Naive thymus-derived CD8-positive, alpha-beta T cell (primary cell): Measurements from ENCODE around the gene ACBD6. TPM values are rescaled to one million over a fixed set of nuclear protein-coding genes. Genes with fewer than 3 reads are reported as not detected.
"Not testable (repeated sequence)": the region's sequence is repeated elsewhere in the genome, so short reads cannot be mapped to it uniquely, and the experiment has no call there.

Source experiments
- ATAC-seq, 2 donors: fragments of 150-1000 bp; cut with Tn5 transposase in 1 of 2; sonication (Bioruptor Pico), chemical (Tn5 transposase) in 1 of 2; 1 replicate in 1 of 2; 2 replicates in 1 of 2; pipeline ENCODE4 v1.10.0; 2021; ENCODE audit warnings: mild to moderate bottlenecking in 2 of 2, moderate library complexity in 2 of 2
- POLR2A ChIA-PET: fragments of 350-600 bp; sonication (Branson Sonifier 250); formaldehyde crosslinking; loops from one replicate; lab custom pipeline; 2021; ENCODE audit warnings: antibody characterized with exemption; lab: Charles Lee
- DNase-seq, 10 donors: peaks; one replicate each; pipeline versions ENCODE4 v3.0.0 to v3.0.0-alpha.2; 2020 to 2022
- H3K27ac Mint-ChIP-seq, 10 donors: one replicate each; pipeline ENCODE4 v1.8.0; 2020 to 2022; ENCODE audit warnings: mild to moderate bottlenecking in 10 of 10, mixed read lengths in 10 of 10, moderate library complexity in 4 of 10, inconsistent platforms in 1 of 10
- H3K27me3 Mint-ChIP-seq, 5 donors: one replicate each; pipeline ENCODE4 v1.8.0; 2021 to 2022; ENCODE audit warnings: mixed read lengths in 5 of 5
- H3K36me3 Mint-ChIP-seq, 3 donors: one replicate each; pipeline ENCODE4 v1.8.0; 2020 to 2022; ENCODE audit warnings: mixed read lengths in 3 of 3, mild to moderate bottlenecking in 2 of 3, inconsistent platforms in 1 of 3
- H3K4me1 Mint-ChIP-seq, 4 donors: one replicate each; pipeline ENCODE4 v1.8.0; 2021 to 2022; ENCODE audit warnings: mixed read lengths in 4 of 4
- H3K4me3 Mint-ChIP-seq, 10 donors: one replicate each; pipeline ENCODE4 v1.8.0; 2020 to 2022; ENCODE audit warnings: mild to moderate bottlenecking in 10 of 10, mixed read lengths in 10 of 10, moderate library complexity in 6 of 10, inconsistent platforms in 1 of 10
- H3K9me3 Mint-ChIP-seq, 9 donors: one replicate each; pipeline ENCODE4 v1.8.0; 2020 to 2022; ENCODE audit warnings: mixed read lengths in 9 of 9, mild to moderate bottlenecking in 3 of 9, inconsistent platforms in 1 of 9, moderate library complexity in 1 of 9
- polyA plus RNA-seq, 3 donors: library from polyadenylated mRNA; unstranded; fragments of 300-500 nt; fragmentation: Illumina TruSeq; gene quantifications; one replicate each; pipeline ENCODE4 v1.2.3, GENCODE V29; 2021
- total RNA-seq, 8 experiments: library from RNA in 2 of 8; stranded (reverse) in 2 of 8; gene quantifications; one replicate each; pipeline ENCODE4 v1.2.3 and lab custom pipeline; 2021 to 2026

ACBD6 gene
- total and polyA plus RNA-seq, 5 experiments from 2014 or later: 45.8 to 63.6 (median 46.4) TPM

GRCh38 chr1:180425952-180426351 lies 76.4 kb downstream of the ACBD6 start:
- peaks cover 0 to 19% (median 6%) of the 10 kb centered on the region in 9 donors for H3K9me3 Mint-ChIP-seq
- no peak for DNase-seq
- peaks cover 11 to 27% (median 13%) of the 10 kb centered on the region in 4 donors for H3K4me1 Mint-ChIP-seq
- no peak overlapping the region for H3K4me3 Mint-ChIP-seq
- POLR2A ChIA-PET: no interaction called here
- no peak for ATAC-seq
- no peak overlapping the region for H3K27ac Mint-ChIP-seq
- H3K36me3 Mint-ChIP-seq: peaks cover 29 to 47% (median 46%) of the 10 kb centered on the region in 3 donors
- H3K27me3 Mint-ChIP-seq: no peaks in the 10 kb centered on the region

DNA sequence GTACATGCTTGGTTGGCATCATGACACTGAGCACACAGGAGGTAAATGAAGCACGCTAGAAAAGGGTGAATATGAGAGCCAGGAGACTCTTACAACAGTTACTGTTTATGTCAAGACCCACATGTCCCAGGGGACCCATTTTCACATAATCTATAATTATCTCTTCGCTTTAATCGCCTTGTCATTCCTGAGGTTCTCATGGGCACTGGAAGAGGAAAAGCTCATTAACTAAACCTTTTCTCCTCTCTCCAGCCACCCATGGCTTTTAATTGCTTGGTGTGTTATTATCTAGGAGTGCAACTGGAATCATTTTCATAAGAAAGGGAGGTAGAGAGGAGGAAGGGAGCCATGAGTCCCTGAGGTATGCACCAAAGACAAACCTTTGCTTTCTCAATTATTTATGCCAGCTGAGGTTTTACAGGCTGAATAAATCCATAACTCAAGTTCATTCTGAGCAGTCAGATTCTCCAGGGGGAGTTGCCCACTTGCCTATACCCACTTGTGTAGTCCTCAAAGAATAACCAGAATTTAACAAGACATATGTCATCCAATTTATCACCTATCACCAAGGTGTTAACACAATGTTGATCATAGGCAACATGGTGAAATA lies 77.4 kb downstream of the ACBD6 start:
- POLR2A ChIA-PET: no interaction called here
- H3K36me3 Mint-ChIP-seq: peaks cover 34 to 51% (median 49%) of the 10 kb centered on the region in 3 donors
- DNase-seq: no peak
- peaks cover 0 to 26% (median 10%) of the 10 kb centered on the region in 9 donors for H3K9me3 Mint-ChIP-seq
- H3K4me3 Mint-ChIP-seq: no peak overlapping the region
- H3K4me1 Mint-ChIP-seq: peaks cover 11 to 27% (median 15%) of the 10 kb centered on the region in 4 donors
- no peak overlapping the region for H3K27ac Mint-ChIP-seq
- no peak for ATAC-seq
- no peaks in the 10 kb centered on the region for H3K27me3 Mint-ChIP-seq

DNA sequence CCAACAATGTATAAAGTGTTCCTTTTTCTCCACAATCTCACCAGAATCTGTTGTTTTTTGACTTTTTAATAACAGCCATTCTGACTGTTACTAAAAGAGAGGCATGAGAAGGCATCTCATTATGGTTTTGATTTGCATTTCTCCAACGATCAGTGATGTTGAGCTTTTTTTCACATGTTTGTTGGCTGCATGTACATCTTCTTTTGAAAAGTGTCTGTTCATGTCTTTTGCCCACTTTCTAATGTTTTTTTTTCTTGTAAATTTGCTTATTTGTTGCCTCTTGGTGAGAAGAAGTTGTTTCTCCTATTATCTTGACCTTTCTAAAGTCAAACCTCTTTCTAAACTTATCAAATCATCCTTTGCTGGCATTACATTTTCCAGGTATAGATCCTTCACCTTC lies 80.8 kb downstream of the ACBD6 start:
- H3K4me1 Mint-ChIP-seq: peaks cover 4 to 16% (median 11%) of the 10 kb centered on the region in 4 donors
- H3K4me3 Mint-ChIP-seq: no peak overlapping the region
- peaks cover 37 to 56% (median 45%) of the 10 kb centered on the region in 3 donors for H3K36me3 Mint-ChIP-seq
- H3K27me3 Mint-ChIP-seq: no peaks in the 10 kb centered on the region
- no peak for DNase-seq
- peaks cover 2 to 38% (median 12%) of the 10 kb centered on the region in 9 donors for H3K9me3 Mint-ChIP-seq
- H3K27ac Mint-ChIP-seq: no peak overlapping the region
- no peak for ATAC-seq
- POLR2A ChIA-PET: no interaction called here

DNA sequence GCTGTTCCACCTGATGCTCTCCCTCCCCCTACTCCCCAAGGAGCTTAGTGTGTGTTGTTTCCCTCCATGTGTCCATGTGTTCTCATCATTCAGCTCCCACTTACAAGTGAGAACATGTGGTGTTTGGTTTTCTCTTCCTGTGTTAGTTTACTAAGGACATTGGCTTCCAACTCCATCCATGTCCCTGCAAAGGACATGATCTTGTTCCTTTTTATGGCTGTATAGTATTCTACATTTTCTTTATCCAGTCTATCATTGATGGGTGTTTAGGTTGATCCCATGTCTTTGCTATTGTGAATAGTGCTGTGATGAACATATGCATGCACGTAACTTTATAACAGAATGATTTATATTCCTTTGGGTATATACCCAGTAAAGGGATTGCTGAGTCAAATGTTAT lies 81.2 kb downstream of the ACBD6 start:
- POLR2A ChIA-PET, H3K27ac Mint-ChIP-seq, ATAC-seq, H3K27me3 Mint-ChIP-seq, H3K4me3 Mint-ChIP-seq, DNase-seq: not testable (repeated sequence)
- H3K9me3 Mint-ChIP-seq: peaks cover 7 to 43% (median 15%) of the 10 kb centered on the region in 9 donors
- peaks cover 2 to 14% (median 9%) of the 10 kb centered on the region in 4 donors for H3K4me1 Mint-ChIP-seq
- peaks cover 42 to 59% (median 43%) of the 10 kb centered on the region in 3 donors for H3K36me3 Mint-ChIP-seq

- peaks cover 0 to 7% (median 0%) of the 10 kb centered on the region in 4 donors for H3K4me1 Mint-ChIP-seq
- POLR2A ChIA-PET: no interaction called here
- H3K9me3 Mint-ChIP-seq: peaks cover 6 to 32% (median 10%) of the 10 kb centered on the region in 9 donors
- H3K27me3 Mint-ChIP-seq: no peaks in the 10 kb centered on the region
- DNase-seq (no peak), ATAC-seq (no peak)
- no peak overlapping the region for H3K27ac Mint-ChIP-seq
- peaks cover 38 to 65% (median 46%) of the 10 kb centered on the region in 3 donors for H3K36me3 Mint-ChIP-seq
- no peak overlapping the region for H3K4me3 Mint-ChIP-seq
Observed at GRCh38 chr1:180415985-180416633, 86.3 kb downstream of the ACBD6 start.

DNA sequence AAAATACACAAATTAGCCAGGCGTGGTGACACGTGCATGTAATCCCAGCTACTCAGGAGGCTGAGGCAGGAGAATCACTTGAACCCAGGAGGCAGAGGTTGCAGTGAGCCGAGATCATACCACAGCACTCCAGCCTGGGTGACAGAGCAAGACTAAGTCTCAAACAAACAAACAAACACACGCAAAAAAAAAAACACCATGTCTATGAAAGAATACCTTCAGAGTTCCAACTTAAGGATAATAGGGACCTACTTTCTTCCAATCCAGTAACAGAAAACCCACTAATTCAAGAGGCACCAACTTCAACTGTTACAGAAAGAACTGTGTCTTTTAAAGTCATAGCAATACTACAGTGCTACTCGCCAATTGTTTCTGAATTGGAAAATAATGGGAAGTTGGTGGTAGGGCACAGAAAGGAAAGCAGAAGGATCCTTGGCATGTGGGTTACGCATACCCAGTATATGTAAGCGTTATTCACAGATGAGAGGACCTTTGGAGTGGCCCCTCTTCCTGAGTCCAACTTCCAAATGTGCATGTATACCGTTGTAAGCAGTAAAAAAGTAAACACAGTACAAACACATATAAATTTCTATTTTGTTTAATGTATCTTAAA lies 87.0 kb downstream of the ACBD6 start:
- no peak for DNase-seq
- H3K36me3 Mint-ChIP-seq: peaks cover 36 to 65% (median 45%) of the 10 kb centered on the region in 3 donors
- H3K9me3 Mint-ChIP-seq: peaks cover 5 to 27% (median 8%) of the 10 kb centered on the region in 9 donors
- ATAC-seq: no peak
- POLR2A ChIA-PET: no interaction called here
- H3K27me3 Mint-ChIP-seq: no peaks in the 10 kb centered on the region
- no peak overlapping the region for H3K4me3 Mint-ChIP-seq
- H3K4me1 Mint-ChIP-seq: peaks cover 0 to 5% (median 1%) of the 10 kb centered on the region in 4 donors
- no peak overlapping the region for H3K27ac Mint-ChIP-seq

DNA sequence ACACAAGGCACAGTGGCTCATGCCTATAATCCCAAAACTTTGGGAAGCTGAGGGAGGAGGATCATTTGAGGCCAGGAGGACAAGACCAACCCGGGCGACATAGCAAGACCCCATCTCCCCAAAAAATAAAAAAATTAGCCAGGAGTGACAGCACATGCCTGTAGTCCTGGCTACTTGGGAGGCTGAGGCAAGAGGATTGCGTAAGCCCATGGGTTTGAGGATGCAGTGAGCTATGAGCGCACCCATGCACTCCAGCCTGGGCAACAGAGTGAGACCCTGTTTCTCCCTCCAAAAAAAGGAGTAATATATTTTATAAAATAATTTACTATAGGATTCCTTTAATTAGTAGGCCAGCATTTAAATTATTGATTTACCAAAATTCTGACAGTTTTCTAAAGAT lies 89.8 kb downstream of the ACBD6 start:
- H3K4me1 Mint-ChIP-seq: peaks cover 0 to 5% (median 3%) of the 10 kb centered on the region in 4 donors
- DNase-seq (no peak), ATAC-seq (no peak)
- H3K36me3 Mint-ChIP-seq: peaks cover 33 to 63% (median 47%) of the 10 kb centered on the region in 3 donors
- no peak overlapping the region for H3K4me3 Mint-ChIP-seq
- H3K9me3 Mint-ChIP-seq: peaks cover 3 to 19% (median 8%) of the 10 kb centered on the region in 9 donors
- no peak overlapping the region for H3K27ac Mint-ChIP-seq
- POLR2A ChIA-PET: no interaction called here
- no peaks in the 10 kb centered on the region for H3K27me3 Mint-ChIP-seq

GRCh38 chr1:180408128-180408527 lies 94.2 kb downstream of the ACBD6 start:
- H3K4me3 Mint-ChIP-seq, H3K4me1 Mint-ChIP-seq, ATAC-seq, H3K9me3 Mint-ChIP-seq, H3K27ac Mint-ChIP-seq, DNase-seq, POLR2A ChIA-PET, H3K27me3 Mint-ChIP-seq: not testable (repeated sequence)
- peaks cover 17 to 61% (median 49%) of the 10 kb centered on the region in 3 donors for H3K36me3 Mint-ChIP-seq

- POLR2A ChIA-PET: no interaction called here
- H3K4me1 Mint-ChIP-seq: peaks cover 7 to 11% (median 9%) of the 10 kb centered on the region in 4 donors
- ATAC-seq (no peak), DNase-seq (no peak)
- H3K4me3 Mint-ChIP-seq: no peak overlapping the region
- peaks cover 13 to 62% (median 47%) of the 10 kb centered on the region in 3 donors for H3K36me3 Mint-ChIP-seq
- H3K9me3 Mint-ChIP-seq: peaks cover 0 to 2% (median 0%) of the 10 kb centered on the region in 9 donors
- peak overlapping the region in 1 of 10 donors; percentile 61 for H3K27ac Mint-ChIP-seq
- H3K27me3 Mint-ChIP-seq: no peaks in the 10 kb centered on the region
Observed at GRCh38 chr1:180407051-180407450, 95.3 kb downstream of the ACBD6 start.

DNA sequence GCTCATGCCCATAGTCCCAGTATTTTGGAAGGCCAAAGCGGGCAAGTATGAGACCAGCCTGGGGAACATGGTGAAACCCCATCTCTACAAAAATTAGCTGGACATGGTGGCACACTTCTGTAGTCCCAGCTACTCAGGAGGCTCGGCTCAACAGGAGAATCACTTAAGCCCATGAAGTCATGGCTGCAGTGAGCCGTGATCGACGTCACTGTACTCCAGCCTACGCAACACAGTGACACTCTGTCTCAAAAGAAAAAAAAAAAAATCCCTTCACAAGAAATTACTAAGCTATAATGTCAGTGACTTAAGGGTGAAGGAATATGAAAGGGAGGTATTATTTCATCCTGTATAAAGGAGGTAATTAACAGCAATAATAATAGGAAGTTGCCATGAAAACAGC lies 99.8 kb downstream of the ACBD6 start:
- peaks cover 6 to 12% (median 7%) of the 10 kb centered on the region in 4 donors for H3K4me1 Mint-ChIP-seq
- ATAC-seq: no peak
- H3K27me3 Mint-ChIP-seq: no peaks in the 10 kb centered on the region
- POLR2A ChIA-PET: no interaction called here
- no peak for DNase-seq
- H3K9me3 Mint-ChIP-seq: peaks cover 0 to under 1% (median 0%) of the 10 kb centered on the region in 9 donors
- no peak overlapping the region for H3K27ac Mint-ChIP-seq
- peaks cover 1 to 57% (median 38%) of the 10 kb centered on the region in 3 donors for H3K36me3 Mint-ChIP-seq
- no peak overlapping the region for H3K4me3 Mint-ChIP-seq

GRCh38 chr1:180402001-180402400 lies 100.4 kb downstream of the ACBD6 start:
- no peak overlapping the region for H3K4me3 Mint-ChIP-seq
- no peaks in the 10 kb centered on the region for H3K27me3 Mint-ChIP-seq
- peaks cover 7 to 60% (median 41%) of the 10 kb centered on the region in 3 donors for H3K36me3 Mint-ChIP-seq
- H3K9me3 Mint-ChIP-seq: peaks cover 0 to 6% (median 2%) of the 10 kb centered on the region in 9 donors
- POLR2A ChIA-PET: no interaction called here
- H3K27ac Mint-ChIP-seq: no peak overlapping the region
- no peak for ATAC-seq
- no peak for DNase-seq
- H3K4me1 Mint-ChIP-seq: peaks cover 6 to 12% (median 7%) of the 10 kb centered on the region in 4 donors

- Mint-ChIP-seq H3K4me1 (peaks cover 4 to 12% (median 8%) of the 10 kb centered on the region in 4 donors), H3K27me3 (no peaks in the 10 kb centered on the region), H3K36me3 (peaks cover 46 to 76% (median 71%) of the 10 kb centered on the region in 3 donors), H3K27ac (no peak overlapping the region), H3K4me3 (no peak overlapping the region), H3K9me3 (peaks cover 13 to 46% (median 23%) of the 10 kb centered on the region in 9 donors)
- DNase-seq: no peak
- no peak for ATAC-seq
- POLR2A ChIA-PET: no interaction called here
Observed at GRCh38 chr1:180397175-180397574, 105.2 kb downstream of the ACBD6 start.
